Astrocyte (in vitro differentiated cells and primary cell): ENCODE data around the gene ZNF648.
"Not testable (repeated sequence)": the region's sequence is repeated elsewhere in the genome, so short reads cannot be mapped to it uniquely, and the experiment has no call there.

Source experiments
- CTCF ChIP-seq: IDR thresholded peaks from 2 replicates; pipeline ENCODE4 v1.5.1; 2011; ENCODE audit warnings: low read depth, mild to moderate bottlenecking, inconsistent platforms, low read length, moderate library complexity; ENCODE audit not compliant: insufficient read depth
- EZH2 ChIP-seq: IDR thresholded peaks from 2 replicates; pipeline ENCODE4 v1.6.1; 2012; ENCODE audit warnings: mild to moderate bottlenecking, low read length, inconsistent platforms; ENCODE audit not compliant: insufficient read depth

GRCh38 chr1:182045481-182045880 is 16.0 kb downstream of the ZNF648 start:
- TF ChIP-seq CTCF, EZH2: not testable (repeated sequence)
